Measurements from ENCODE around the gene MAN1A1.
"Not testable (repeated sequence)": the region's sequence is repeated elsewhere in the genome, so short reads cannot be mapped to it uniquely, and the experiment has no call there.

Gene MAN1A1

GRCh38 chr6:119349361-119350201 lies at the start of gene MAN1A1:
MAN1A1 (minus strand) TSS chr6:119349761; CDS start chr6:119349065, 696 bp downstream.
- peak; percentile 94 for DNase-seq

GRCh38 chr6:119395192-119395591 lies 45.6 kb upstream of the MAN1A1 start:
- DNase-seq: no peak

- DNase-seq: no peak
Measured at GRCh38 chr6:119390247-119390793, 40.8 kb upstream of the MAN1A1 start.

- DNase-seq: no peak
Measured at GRCh38 chr6:119385994-119386393, 36.4 kb upstream of the MAN1A1 start.

GRCh38 chr6:119384444-119384843 lies 34.9 kb upstream of the MAN1A1 start:
- no peak for DNase-seq

- no peak for DNase-seq
Measured at GRCh38 chr6:119379809-119380208, 30.2 kb upstream of the MAN1A1 start.

- not testable (repeated sequence) for DNase-seq
Measured at GRCh38 chr6:119377043-119377442, 27.5 kb upstream of the MAN1A1 start.

- no peak for DNase-seq
Measured at GRCh38 chr6:119370080-119370479, 20.5 kb upstream of the MAN1A1 start.

- no peak for DNase-seq
Measured at GRCh38 chr6:119368921-119369320, 19.4 kb upstream of the MAN1A1 start.

GRCh38 chr6:119361209-119361608 lies 11.6 kb upstream of the MAN1A1 start:
- DNase-seq: no peak

GRCh38 chr6:119360262-119360915 lies 10.8 kb upstream of the MAN1A1 start:
- peak; percentile 49 for DNase-seq

- DNase-seq: no peak
Measured at GRCh38 chr6:119355890-119356289, 6.3 kb upstream of the MAN1A1 start.

- DNase-seq: peak; percentile 26
Measured at GRCh38 chr6:119355157-119355556, 5.6 kb upstream of the MAN1A1 start.

GRCh38 chr6:119353696-119354095 lies 4.1 kb upstream of the MAN1A1 start:
- DNase-seq: no peak

GRCh38 chr6:119352001-119352400 lies 2.4 kb upstream of the MAN1A1 start:
- no peak for DNase-seq

- peak; percentile 77 for DNase-seq
Measured at GRCh38 chr6:119350952-119351372, 1.4 kb upstream of the MAN1A1 start.

GRCh38 chr6:119350202-119350951 lies 816 bp upstream of the MAN1A1 start:
- peak; percentile 79 for DNase-seq

- peak; percentile 52 for DNase-seq
Measured at GRCh38 chr6:119348748-119349360, 707 bp downstream of the MAN1A1 start.

- DNase-seq: peak; percentile 50
Measured at GRCh38 chr6:119348096-119348747, 1.3 kb downstream of the MAN1A1 start.

- DNase-seq: peak; percentile 74
Measured at GRCh38 chr6:119347466-119348095, 2.0 kb downstream of the MAN1A1 start.

- DNase-seq: no peak
Measured at GRCh38 chr6:119346936-119347335, 2.6 kb downstream of the MAN1A1 start.

- no peak for DNase-seq
Measured at GRCh38 chr6:119346450-119346849, 3.1 kb downstream of the MAN1A1 start.

All from hematopoietic multipotent progenitor cell treated with erythropoietin and hydrocortisone succinate and interleukin-3 and kit ligand, for 6 days (in vitro differentiated cells).